CMK (cell line): ENCODE measurements around the gene ADAMTS16.

Experiments used
- DNase-seq: peaks from one replicate; pipeline ENCODE4 v3.0.0-alpha.2; 2010; ENCODE audit warnings: low read depth

ADAMTS16 gene

DNA sequence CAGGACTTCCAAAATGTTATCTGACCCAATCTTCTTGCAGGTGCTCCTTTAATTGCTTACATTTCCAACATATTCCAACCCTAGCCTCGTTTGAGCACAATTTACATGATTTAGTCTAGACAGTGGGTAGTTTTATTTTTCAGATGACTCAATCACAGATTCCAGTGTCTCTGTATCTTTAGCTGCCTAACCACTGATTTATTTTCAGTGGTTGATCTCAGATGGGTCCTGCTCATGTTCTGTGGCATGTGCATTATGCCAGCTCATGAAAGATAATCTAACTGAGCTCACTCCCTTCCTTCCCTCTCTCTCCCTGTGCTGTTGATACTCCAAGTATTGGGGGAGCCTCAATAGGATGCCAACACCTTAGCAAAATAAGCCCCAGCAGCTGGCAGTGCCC is 176.2 kb downstream of the ADAMTS16 start:
- DNase-seq: no peak

DNA sequence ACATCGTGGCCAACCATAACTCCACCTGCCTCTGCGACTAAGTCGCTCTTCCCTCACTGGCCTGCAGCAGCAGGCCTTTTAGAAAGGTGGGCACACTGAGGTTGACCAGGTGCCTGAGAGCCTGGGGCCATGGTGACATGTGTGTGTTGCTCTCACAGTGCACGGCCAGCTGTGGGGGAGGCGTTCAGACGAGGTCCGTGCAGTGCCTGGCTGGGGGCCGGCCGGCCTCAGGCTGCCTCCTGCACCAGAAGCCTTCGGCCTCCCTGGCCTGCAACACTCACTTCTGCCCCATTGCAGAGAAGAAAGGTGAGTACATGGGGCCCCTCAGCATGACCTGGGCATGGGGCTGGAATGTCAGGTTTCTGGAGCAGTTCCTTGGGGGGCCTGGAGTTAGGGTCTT is 177.8 kb downstream of the ADAMTS16 start:
- no peak for DNase-seq

DNA sequence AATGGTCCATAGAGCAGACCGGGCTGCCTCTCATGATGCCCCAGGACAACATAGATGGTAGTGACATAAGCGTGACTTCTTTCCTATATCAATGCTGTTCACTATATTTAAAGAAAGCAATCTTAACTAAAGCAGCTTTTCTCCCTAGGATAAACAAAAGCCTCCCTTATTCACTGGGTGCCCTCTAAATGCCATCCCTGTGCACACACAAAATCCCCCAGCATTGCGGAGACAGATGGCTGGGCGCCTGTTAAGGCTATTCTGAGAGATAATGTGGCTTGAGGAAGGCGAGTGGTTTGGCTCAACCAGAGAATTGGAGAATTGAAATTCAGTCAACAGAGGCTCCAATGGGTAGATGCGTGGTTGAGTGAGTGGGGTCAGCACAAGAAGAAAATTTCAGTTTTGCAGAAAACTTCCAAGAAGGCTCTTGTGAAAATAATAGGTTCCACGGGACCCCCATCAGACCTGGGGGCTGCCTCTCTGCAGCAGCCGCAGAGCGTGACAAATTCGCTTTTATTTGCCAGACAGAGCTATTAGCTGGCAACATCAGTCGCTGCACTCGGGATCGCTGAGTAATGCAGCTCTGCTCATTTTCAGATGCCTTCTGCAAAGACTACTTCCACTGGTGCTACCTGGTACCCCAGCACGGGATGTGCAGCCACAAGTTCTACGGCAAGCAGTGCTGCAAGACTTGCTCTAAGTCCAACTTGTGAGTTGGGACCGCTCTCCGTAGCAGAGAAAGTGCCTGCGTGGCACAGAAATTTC is 178.5 kb downstream of the ADAMTS16 start:
- no peak for DNase-seq

DNA sequence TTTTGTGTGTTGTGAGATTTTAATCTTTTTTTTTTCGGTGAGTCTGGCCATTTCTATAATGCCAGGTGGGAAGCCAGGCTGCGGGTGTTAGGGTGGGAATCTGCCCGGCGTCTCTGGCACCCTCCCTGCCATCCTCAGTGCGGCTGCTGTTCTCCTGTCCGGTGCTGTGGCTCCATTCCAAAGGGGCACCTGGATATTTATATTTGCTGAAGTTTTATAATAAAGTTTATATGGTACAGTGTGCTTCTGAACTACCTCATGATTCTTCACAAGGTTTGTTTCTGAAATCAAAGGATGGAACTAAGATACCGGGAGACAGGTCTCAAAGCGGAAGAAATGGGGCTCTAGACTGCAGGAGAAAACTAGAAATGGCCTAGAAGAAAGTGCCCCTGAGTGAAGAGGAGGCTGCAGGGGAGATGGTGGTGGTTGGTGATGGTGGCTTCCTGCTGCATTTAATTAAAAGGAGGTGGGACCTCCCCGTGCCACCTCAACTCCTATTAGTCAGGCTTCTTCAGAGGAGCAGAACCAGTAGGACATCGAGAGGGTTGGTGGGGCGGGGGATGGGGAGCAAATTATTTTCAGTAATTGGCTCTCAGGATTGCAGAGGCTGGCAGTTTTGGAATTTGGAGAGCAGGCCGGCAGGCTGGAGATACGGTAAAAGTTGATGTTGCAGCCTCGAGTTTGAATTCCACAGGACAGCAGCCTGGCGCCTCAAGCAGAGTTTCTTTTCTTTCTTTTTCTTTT is 180.1 kb downstream of the ADAMTS16 start:
- DNase-seq: no peak

DNA sequence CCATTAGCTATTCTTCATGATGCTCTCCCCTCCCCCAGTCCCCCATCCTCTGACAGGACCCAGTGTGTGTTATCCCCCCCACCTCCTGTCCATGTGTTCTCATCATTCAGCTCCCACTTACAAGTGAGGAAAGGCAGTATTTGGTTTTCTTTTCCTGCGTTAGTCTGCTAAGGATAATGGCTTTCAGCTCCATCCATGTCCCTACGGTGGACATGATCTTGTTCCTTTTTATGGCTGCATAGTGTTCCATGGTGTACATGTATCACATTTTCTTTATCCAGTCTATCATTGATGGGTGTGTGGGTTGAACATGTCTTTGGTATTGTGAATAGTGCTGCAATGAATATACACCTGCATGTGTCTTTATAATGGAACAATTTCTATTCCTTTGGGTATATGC is 181.0 kb downstream of the ADAMTS16 start:
- DNase-seq: no peak

DNA sequence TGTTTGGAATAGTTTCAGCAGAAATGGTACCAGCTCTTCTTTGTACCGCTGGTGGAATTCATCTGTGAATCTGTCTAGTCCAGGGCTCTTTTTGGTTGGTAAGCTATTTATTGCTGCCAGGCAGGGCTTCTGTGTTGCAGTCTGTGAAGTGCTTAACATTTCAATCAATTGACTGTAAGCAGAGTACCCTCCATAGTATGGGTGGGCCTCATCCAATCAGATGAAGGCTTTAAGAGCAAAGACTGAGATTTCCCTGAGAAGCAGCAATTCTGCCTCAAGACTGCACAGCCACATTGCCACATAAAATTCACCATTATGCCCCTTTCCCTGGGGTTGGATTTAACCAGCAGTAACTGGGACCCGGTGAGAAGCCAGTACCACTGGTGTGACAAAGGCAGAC is 183.4 kb downstream of the ADAMTS16 start:
- DNase-seq: no peak

DNA sequence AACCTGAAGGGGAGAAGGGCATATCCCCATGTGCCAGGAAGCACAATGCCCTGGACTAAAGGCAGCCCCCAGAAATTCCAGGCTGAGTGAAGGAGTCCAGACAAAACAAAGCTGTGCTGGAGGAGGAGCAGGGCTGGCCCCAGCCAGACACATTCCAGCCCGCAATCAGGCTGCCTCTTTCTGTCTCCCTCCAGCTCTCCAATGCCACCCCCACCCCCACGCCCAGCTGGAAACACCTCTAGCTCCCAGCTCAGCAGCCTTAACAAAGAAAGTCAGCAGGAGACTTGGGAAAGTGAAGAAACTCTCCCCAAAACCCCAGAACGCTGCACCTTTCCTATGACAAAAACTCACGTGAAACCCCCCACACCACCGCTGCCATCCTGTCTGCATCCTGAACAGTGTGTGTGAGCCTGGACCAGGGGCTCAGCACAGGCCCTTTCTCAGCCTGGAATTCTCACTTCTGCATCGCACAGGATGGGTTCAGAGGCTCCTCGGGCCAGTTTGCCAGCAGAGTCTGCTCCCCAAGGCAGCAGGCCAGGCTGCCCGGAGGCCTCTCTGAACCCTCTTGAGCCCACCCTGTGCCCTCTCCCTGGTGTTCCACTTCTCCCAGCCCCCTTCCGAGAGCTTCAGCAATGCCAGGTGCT is 186.1 kb downstream of the ADAMTS16 start:
- DNase-seq: no peak

DNA sequence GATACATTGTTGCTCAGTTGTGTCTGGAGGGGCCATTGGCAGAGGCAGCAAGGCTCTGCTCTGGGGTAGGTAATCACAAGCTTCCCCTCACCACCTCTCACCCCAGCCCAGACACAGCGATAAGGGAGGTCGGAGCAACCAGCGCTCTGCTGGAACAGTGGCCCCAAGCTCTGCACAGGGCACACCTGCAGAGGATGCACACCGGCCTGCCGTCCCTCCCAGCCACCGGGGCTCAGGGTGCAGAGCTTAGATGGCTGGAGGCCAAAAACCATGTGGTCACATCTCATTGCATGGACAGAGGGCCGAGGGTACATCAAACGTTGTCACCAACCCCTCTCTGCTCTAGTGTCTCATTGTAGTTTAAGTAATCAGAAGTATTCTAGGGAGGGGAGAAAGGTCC is 187.0 kb downstream of the ADAMTS16 start:
- no peak for DNase-seq

DNA sequence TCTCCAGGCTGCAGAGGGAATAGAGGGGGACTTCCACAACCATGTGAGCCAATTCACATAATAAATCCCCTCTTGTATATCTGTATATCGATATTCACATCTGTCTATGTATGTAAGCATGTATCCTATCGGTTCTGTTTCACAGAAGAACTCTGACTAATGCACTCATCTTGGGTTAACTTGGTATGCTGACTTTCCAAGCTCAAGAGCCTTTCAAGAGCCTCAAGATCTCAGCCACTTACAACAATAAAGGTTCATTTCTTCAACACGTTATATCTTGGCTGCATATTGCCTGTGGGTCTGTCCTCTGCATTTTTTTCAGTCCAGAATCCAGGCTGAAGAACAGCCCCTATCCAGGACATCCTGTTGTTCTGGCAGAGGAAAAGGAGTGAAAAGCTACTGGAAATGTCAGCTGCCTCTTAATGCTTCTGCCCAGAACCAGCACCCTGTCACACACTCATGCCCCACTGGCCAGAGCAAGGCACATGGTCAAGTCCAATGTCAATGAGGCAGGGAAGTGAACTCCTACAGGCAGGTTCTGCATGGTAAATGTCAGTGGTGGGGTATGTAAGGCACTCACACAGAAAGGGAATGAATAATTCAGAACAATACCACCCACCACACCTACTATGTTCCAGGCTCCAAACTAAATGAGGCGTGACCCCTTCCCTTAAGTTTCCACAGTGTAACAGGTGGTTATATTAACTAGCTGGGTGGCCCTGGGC is 190.8 kb downstream of the ADAMTS16 start:
- no peak for DNase-seq

DNA sequence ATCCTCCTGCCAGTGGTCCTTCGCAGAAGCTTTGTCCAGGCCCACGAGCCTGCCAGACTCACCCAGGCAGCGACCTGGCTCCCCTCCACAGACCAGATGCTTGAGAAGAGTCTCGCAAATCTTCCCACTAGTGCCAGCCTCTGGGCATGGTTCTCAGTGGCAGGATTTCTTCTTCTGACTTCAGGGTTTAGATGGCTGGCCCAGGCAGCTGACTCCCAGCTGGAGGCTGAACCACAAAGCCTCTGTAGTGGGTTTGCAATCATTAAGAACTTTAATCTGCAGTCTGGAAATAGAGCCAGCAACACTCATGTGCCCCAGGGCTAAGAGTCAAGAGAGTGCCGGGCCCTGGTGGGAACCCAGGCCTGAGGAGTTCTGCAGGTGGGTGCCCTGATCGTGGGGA is 191.7 kb downstream of the ADAMTS16 start:
- no peak for DNase-seq

DNA sequence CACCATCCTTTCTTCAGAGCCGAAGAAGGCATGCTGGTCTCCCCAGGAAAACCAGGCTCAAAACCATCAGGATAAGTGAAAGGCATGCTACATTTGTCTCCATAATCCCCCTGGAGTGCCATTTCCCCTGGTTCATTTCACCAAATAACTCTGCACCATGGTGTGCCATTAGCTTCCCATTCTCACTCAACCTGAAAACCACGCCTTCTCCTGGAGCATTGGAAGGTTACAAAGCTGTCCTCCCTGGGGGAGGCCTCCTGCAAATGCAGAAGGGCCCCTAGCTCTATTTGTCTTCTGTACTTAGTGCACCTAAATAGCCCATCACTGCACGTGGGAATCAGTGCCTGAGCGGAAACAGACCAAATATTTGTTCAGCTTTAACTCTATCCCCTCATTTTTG is 192.2 kb downstream of the ADAMTS16 start:
- DNase-seq: no peak

DNA sequence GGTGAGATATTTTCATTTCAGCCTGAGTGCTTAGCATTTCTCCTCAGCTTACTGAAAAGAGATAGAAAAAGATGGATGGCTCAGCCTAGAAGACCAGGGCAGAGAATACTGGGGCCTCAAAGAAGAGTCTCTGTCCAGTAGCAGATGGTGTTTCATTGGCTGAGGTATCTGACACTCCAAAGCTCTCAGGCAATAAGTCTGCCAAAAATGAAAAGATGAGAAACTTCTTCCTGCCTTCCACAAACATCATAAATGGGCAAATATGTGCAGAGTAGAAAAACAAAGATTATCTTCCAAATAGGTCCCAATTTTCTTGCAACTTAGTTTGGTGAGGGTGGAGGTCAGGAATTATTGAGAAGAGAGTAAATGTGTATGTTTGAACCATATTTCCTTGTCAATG is 195.0 kb downstream of the ADAMTS16 start:
- DNase-seq: no peak

DNA sequence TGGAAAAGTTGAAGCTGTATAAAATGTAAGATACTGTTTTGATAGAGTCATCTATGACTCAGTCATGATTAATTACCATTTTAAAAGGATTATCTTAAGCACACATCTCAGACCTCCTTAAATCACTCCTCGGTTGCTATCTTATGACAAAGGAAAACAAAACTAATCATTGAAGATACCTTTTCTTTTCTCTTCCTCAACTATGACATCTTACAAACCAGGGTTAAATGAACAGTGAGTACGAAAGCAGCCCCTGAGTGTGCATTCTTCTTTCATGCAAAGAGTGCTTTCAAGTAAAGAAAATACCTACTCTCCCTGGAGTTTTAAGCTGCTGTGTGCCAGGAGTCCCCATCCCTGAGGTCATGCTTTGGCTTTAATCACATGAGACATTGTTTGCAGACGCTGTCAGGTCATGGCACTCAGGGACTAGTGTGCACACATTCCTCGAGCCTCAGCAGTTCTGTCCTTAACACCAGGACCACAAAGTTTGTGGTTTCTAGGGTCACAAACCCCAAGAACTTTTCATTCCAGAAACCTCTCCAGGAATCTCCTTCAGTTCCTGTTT is 195.7 kb downstream of the ADAMTS16 start:
- DNase-seq: no peak

DNA sequence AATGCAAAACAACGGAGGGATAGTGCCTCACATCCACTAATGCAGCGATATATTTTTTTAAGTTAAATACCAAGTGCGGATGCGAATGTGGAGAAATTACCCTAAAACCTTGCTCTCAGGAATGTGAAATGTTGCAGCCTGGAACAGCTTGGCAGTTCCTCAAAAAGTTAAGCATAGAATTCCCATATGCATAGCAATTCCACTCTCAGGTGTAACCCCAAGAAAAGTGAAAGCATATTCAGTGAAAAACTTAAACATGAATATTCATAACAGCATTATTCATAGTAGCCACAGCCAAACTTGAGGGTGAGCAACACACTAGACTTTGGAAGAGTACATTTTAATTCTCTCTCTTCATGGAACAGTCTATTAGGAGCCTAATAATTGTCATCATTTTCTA is 199.1 kb downstream of the ADAMTS16 start:
- DNase-seq: no peak

DNA sequence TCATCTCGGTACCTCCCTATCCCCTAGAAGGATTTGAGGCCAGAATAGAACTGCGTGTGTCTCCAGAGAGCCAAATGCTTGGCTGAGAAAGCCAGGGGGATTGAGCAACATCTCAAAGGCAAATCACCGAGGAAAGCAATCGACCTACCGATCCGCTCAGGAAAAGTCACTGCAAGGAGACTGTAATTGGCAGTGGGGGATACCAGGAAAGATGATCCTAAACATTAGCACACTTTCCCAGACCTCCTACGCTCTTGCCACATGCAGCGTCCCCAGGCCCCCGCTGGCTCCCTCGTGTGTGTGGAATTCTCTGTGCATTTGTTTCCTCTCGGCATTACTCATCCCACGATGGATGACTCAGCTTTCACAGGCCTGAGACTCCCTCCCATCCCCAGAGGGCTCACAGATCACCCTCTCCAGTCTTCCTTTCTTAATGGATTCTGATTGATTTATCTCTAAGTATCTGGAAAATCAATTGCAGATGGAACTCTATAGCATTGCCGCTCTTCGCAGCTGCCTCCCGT is 200.1 kb downstream of the ADAMTS16 start:
- DNase-seq: no peak

DNA sequence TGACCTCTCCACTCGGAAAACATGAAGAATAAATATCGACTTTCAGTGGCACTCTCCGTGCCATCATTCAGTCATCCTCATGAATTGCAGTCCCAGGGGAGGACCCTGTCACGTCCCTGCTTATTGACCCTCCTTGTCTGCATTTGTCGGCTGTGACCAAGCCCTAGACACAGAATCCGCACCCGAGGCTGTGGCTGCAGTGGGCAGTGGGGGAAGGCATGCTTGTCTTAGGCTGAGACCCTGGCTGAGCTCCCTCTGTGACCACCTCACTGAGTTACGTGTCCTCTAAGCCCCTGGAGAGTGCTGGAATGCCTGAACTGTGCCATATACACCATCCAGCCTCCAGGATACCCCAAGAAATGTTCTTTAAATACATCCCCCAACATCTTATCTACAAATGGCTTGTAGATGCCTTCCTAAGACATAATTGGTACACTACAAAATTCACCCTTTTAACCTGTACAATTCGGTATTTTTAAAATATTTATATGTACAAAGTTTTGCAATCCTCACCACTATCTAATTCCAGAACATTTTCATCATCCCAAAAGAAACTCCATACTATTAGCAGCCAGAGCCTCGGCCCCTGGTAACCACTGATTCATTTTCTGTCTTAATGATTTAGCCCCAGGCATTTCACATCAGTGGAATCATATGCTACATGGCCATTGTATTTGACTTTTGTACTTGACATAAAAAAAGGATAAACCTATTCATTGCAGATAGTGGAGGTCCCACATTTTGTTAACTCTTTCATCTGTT is 201.6 kb downstream of the ADAMTS16 start:
- no peak for DNase-seq

DNA sequence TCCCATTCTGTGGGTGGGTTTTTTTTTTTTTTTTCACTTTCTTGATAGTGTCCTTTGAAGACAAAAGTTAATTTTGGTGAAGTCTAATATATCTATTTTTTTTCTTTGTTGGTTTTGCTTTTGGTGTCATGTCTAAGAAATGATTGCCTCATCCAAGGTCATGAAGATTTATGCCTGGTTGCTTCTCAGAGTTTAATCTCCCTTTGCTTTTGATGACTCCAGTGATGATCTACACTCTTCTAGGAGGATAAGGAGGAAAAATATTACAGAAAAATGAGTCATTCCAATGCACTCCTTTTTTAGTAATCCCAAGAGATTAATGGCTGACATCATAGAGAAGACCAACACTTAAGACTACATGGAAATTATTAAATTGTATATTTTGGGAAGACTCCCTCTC is 202.7 kb downstream of the ADAMTS16 start:
- DNase-seq: no peak

DNA sequence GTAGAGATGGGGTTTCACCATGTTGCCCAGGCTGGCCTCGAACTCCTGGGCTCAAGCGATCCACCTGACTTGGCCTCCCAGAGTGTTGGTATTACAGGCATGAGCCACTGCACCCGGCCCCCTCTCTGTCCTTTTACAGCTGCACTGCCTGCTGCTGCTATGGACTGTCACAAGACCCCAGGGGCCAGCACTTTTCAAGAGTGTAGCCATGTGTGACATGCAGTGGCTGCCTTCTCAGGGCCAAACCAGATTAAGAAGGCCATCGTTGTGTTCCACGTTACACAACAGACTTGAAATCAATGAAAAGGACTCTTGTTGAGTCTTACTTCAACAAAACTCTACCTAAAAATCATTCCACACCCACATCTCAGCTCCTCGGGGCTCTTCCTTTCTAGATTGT is 203.4 kb downstream of the ADAMTS16 start:
- no peak for DNase-seq

DNA sequence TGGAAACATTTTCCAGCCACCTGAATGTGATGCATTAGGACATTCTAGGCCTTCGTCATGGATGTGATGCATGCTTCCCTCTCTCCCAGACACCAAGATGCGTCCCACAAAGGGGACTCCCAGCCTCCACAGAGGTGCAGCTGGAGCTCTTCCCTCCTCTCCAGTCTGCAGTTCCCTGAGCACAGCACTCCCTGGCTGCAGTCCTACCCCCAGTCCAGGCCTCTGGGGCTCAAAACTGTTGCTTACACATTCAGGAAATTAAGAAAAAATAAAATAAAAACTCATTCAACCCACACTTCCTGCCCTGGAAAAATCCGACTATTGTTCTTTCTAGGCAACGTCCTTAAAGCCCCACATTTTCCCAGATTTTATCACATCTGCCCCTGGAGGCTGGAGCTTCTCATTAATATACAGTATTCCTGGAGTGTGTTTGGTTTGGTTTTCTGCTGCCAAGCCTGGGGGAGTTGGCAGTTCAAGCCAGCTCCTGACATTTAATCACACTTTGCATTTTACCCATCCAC is 204.0 kb downstream of the ADAMTS16 start:
- no peak for DNase-seq

DNA sequence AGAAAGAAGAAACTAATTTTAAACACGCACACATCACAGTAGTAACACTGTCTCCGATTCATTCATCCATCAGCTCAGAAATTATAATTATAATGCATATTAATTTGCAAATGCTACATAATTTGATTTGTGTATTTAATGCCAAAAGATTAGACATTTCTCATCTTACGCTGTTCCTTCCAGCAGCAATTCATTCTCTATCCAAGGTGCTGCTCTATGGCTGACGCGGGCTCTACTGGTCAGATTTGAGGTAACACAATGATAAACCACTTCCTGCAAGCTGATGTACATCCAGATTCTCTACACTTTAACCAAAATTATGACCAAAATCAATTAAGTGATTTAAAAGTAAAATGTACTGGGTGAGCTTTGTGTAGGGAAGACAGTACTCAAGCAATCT is 204.5 kb downstream of the ADAMTS16 start:
- no peak for DNase-seq

DNA sequence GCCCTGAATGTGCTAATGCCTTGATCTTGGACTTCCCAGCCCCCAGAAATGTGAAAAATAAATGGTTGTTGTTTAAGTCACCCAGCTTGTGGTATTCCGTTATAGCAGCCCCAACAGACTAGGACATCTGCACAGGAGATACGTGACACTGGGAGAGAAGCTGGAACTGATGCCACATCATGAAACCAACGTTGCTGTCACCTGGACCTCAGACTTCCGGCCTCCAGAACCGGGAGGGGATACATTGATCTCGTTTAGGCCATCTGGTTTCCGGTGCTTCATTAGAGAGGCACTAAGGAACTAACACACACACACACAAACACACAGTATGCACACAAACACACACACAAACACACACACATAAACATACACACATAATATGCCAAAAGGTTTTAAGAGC is 207.3 kb downstream of the ADAMTS16 start:
- DNase-seq: no peak
